NCI-H1930 (cell line): ENCODE results near the gene KCNK7.
A peak's percentile ranks its signal among the peaks of the same experiment; 100 is the strongest.
"Not testable (repeated sequence)": the region's sequence is repeated elsewhere in the genome, so short reads cannot be mapped to it uniquely, and the experiment has no call there.

Source experiments
- DNase-seq, 2 experiments: peaks; one replicate each; lab custom pipeline; 2025; lab: John Stamatoyannopoulos, UW

KCNK7 gene

DNA sequence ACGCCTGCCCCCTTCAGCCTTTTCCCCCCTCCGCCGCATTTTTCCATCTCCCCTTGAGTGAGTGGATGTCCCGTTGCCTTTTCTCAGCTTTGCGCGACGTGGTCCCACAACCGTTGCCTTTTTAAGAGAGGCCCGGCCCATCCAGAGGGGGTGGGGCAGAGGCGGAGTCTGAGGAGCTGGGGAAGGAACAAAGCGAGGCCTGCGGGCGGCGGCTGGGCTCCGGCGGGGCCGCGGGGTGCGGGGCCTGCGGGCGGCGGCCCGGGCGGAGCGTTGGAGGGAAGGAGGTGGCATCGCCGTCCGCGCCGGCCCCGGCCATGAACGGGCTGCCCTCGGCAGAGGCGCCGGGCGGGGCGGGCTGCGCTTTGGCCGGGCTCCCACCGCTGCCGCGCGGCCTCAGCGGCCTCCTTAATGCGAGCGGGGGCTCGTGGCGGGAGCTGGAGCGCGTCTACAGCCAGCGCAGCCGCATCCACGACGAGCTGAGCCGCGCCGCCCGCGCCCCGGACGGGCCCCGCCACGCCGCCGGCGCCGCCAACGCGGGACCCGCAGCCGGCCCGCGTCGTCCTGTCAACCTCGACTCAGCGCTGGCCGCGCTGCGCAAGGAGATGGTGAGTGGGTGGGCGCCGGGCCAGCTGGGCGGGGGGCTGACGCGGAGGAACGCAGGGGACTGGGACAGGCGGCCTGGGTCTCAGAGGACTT, 23.1 kb downstream of the KCNK7 start, which contains the start of gene FAM89B:
FAM89B (plus strand) TSS at position 183 of the 696 bp plus-strand sequence; CDS start at position 315, 132 bp downstream.
- peak; percentile 73 to 75 for DNase-seq

DNA sequence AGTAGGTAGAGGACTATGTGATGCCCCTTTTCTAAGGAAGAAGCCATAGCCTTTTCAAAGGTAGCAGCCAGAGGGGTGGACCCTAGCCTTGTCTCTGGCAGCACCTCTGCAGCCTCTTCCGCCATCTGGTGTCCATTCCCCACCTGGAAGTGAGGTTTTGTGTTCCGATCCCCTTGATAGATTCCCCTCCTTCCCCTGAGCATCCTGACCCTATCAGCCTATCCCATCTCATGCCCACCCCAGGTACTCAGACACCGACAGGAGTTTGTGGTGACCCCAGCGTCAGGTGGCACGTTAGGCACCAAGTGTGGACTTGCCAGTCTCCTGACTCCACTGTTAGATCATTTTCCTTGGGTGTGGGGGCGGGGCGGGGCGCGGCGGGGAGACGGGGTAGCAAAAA, 23.7 kb downstream of the KCNK7 start:
- DNase-seq: peak; percentile 52 to 54

DNA sequence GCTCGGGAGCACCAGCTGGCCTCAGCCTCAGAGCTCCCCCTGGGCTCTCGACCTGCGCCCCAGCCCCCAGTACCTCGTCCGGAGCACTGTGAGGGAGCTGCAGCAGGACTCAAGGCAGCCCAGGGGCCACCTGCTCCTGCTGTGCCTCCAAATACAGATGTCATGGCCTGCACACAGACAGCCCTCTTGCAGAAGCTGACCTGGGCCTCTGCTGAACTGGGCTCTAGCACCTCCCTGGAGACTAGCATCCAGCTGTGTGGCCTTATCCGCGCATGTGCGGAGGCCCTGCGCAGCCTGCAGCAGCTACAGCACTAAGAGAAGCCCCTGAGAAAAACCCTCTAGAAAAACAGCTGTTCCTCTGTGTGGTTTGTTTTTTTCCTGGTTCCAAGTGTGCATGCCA, 24.2 kb downstream of the KCNK7 start:
- no peak for DNase-seq

DNA sequence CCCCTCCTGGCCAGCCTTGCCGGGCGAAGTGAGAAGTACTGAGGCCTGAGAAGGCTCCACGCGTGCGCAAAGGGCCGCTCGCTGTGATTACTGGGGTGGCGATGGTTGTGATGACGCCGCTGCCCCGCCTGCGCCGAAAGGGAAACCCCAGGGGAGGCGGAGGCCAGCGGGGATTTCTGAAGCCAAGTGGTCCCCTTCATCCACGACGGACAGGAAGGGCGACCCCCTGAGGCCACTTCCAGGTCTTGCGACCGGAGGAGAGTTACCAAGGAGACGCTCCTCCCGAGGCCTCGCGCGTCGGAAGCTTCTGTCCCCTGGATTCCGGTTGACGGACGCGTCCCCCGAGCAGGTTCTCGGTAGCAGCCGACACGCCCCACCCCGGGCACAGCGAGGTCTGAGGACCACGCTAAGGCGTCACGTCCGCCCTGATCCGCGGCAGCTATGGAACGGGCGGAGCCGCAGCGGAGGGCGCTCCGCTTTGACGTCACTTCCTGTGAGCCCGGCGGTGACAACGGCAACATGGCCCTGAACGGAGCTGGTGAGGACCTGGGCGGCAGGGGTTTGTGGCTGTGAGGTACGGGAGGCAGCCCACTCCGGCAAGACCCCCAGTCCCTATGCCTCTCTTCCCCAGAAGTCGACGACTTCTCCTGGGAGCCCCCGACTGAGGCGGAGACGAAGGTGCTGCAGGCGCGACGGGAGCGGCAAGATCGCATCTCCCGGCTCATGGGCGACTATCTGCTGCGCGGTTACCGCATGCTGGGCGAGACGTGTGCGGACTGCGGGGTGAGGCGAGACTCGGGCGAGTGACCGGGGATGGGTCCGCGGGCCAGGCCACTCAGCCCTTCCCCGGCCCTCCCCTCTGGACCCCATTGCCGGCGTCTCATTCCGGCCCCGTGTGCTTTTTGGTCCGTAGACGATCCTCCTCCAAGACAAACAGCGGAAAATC, 25.4 kb downstream of the KCNK7 start, which contains the start of gene ZNRD2:
ZNRD2 (plus strand) TSS at position 505 of the 946 bp plus-strand sequence; CDS start at position 520, 15 bp downstream.
- peak; percentile 97 to 99 for DNase-seq

DNA sequence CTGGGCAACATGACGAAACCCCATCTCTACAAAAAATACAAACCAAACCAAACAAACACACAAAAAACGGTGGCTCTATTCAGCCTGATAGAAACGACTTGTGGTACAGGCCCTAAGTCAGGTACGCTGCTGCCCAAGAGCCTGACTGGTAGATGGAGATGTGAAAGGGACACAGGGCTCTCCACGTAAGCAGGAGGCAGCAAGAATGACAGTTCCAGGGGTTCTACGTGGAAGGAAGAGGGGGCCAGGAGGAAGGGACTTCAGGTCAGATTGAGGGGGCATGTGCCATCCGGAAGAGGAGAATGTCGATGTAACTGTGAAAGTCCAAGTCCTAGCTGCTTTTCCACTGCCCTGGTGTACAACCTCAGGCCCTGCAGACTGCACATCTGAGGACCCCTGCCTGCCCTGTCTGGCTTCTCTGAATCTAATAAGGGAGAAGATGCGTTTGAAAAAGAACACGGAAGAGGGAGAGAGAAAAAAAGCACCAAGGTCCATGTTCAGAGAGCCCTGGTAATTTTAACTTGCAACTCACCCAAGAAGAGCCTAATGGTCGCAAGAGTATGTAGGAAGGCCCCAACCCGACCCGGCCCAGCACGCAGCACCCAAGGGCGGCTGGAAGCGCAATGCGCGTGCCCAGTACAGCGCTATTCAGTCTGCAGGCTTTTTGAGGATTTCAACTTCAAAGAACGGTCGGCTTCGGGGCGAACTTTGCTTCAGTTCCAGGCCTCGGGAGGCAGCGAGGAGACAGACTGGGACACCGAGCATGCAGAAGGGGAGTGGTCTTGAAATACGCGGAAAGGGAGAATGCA, 26.2 kb downstream of the KCNK7 start:
- DNase-seq: no peak

DNA sequence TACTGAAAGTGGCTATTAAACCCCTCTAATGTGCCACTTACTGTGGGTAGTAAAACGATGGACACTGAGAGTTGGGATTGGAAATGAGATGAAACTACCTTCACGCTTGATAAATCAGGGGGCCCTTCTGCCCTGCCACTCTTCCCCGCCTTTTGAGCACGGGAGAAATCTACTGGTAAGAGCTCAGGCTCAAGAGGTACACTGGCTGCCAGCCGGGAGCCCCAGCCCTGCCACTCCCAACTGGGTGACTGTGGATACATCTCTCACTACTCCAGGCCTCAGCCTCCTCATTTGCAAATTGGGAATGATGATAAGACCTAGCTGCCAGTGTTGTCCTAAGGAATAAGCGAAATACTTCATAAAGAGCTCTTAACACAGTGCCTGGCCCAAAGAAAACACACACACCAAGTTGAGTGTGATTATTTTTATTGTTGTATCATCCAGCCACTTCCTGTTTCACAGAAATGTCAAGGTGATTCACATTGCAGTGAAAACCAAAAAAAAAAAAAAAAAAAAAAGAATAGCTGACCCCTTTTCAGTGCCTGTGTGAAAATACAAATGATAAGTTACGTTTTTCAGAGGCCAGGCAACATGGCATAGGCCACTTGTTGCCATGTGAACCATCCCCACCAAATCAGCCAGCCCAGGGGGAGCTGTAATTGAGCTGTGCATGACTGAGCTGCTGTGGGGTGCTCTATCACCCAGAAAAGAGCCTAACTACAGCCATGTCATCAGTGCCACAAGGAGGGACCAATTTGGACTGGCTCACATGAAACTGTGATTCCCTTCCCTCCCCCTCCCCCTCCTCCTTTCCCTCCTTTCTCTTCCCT, 29.8 kb downstream of the KCNK7 start:
- DNase-seq: no peak

DNA sequence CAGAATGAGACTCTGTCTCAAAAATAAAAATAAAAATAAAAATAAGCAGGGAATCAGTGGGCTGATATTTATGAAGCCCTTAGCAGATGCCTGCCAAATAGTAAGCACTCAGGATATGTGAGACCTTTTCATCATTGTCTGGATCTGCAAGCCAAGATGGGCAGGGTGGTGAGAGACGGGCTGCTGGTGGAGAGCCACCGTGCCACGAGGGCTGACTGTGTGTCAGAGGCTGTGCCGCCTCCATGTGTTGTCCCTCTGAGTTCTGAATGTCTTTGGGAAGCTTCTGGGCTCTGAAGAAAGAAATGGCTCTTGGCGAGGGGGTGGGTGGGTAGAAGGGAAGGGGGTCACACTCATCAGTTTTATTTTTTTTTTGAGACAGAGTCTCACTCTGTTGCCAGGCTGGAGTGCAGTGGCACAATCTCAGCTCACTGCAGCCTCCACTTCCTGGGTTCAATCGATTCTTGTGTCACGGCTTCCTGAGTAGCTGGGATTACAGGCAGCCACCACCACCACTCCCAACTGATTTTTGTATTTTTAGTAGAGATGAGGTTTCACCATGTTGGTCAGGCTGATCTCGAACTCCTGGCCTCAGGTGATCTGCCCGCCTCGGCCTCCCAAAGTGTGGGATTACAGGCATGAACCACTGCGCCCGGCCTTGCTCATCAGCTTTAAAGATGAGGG, 30.6 kb downstream of the KCNK7 start:
- DNase-seq: not testable (repeated sequence)

DNA sequence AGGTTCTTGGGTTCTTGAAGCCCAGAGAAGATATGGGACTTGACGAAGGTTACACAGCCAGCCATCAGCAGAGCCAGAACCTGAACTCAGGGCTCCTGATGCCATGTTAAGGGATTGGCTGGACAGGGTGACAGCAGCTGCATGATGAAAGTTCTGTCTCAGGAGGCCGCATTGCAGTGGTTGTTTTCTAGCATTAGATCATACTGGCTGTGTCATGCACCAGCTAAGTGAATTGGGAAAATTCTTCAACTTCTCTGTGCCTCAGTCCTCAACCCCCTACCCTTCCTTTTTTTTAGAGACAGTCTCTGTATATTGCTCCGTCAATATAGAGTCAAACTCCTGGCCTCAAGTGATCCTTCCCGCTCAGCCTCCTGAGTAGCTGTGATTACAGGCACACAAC, 32.0 kb downstream of the KCNK7 start:
- DNase-seq: no peak

DNA sequence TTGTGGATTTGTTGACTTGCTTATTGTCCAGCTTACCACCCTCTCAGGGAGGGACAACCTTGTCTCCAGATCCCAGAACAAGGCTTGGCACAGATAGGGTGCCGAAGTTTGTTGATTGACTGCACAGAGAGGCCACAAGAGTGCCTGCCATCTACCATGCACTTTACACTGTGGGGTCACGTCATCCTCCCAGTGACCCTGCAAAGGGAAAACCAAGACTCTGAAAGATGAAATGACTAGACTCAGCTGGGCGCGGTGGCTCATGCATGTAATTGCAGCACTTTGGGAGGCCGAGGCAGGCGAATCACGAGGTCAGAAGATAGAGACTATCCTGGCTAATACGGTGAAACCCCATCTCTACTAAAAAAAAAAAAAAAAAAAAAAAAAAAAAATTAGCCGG, 32.8 kb downstream of the KCNK7 start:
- DNase-seq: no peak

DNA sequence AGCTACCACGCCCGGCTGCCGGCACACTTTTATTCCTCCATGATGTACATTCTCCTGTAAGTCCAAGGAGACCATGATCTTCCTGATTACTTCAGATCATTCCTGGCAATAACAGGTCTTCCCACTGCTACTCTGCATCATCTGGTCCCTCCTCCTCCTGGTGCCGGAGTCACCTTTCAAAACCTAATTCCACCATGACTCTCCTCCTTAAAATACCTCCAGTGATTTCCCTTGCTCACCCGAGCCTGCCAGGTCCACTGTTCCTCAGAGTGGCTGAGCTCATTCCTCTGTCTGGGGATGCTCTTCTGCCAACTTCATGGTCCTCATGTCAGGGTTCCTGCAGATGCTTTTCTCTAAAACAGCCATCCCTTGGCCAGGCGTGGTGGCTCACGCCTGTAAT, 33.6 kb downstream of the KCNK7 start:
- no peak for DNase-seq

DNA sequence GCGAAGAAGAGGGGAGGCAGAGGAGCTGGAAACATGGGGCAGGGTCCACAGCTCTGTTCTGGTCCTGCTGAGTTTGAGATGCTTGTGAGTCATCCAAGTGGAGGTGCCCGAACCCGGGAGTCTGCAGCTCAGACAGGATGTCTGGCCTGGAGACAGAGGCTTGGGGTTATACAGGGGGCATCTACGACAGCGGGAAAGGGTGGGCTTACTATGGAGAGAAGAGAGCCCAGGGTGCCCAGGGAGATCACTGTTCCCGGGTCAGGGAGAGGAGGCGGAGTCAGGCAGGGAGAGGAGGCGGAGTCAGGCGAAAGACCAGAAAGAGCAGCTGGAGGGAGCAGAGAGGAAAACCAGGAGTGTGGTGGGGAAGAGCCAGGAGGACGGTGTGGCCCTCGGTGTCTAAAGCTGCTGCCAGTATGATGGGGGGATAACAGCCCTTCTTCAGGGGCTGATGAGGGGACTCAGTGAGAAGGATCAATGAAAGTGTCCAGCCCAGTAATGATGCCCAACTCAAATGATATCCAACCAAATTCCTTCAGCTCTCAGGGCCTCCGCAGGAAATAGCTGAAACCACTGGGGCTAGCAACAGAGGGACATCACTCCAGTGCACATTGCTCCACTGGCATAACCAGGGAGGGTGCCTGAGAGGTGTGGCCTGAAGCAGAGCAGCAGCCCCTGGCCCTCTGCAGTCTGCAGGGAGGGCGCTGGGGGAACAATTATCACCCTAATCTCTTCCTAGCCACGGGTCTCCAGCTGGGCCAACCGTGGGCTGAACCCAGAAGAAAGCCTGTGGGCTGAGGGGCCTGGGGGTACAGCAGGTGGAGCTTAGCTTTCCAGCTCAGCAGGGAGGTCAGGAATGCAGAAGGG, 34.8 kb downstream of the KCNK7 start:
- DNase-seq: no peak

DNA sequence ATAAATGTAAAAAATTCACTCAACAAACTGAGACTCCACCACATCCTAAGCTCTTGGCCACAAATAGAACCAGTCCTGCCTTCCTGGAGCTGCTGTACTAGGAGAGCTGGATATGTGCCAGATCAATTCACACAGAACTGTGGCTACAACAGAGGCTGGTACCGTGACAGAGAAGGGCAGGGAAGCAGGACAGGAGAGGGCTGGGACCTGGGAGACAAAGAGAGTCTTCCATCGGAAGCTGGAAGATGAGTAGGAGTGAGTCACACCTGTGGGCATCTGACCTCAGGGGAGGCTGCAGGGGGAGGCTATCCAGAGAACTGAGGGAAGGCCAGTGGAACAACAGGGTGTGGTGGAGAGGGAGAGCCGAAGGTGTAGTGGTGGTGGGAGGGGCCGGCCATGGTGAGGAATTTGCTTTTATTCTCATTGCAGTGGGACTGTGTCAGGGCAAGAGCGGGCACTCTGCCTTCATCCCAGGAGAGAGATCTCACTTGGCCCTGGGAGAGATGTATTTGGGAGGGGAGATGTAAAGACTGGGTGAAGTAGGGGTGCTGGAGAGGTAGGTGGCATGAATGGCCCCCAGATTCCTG, 35.6 kb downstream of the KCNK7 start:
- no peak for DNase-seq

DNA sequence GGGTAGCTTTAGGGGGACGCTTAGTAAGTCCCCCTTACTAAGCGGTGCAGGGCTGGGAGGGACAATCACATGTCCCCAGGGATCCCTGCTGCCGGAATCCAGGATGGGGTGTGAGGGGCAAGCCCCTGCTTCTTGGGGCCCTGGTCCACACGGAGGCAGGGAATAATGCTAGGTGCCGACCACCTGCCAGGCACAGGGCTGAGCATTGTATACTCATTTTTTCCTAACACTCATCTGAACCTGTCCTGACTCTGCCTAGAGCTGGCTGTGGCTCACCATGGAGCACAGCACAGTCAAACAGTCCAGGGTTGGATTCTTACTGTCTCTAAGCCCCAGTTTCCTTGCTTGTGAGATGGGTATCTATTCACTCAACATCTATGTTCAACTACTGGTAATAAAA, 36.1 kb downstream of the KCNK7 start:
- no peak for DNase-seq

DNA sequence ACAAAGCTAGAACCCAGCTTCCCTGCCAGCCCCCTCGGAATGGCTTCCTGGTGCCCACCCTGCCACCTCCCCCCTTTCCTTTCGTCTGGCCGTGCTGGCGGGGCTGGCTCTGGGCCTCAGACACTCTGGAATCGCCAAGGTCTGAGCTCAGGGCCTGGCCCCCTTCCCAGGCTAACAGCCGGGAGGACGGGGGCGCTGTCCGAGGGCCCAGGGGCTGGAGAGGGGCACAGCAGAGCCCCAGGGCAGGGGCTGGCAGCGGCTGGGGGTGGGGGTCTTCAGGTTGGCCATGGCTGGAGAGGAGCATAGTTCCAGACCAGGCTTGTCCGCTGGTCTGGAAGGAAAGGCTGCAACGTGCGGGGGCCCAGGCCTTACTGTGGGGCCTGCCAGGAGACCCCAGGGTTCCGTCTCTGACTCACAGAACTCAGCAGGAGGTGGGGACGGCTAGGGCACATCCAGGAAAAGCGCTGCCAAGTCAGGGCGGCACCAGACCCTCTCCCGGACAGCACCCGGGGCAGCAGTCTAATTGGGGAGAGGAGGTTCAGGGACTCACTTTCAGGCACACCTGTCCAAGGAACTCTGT, 36.6 kb downstream of the KCNK7 start:
- DNase-seq: no peak

DNA sequence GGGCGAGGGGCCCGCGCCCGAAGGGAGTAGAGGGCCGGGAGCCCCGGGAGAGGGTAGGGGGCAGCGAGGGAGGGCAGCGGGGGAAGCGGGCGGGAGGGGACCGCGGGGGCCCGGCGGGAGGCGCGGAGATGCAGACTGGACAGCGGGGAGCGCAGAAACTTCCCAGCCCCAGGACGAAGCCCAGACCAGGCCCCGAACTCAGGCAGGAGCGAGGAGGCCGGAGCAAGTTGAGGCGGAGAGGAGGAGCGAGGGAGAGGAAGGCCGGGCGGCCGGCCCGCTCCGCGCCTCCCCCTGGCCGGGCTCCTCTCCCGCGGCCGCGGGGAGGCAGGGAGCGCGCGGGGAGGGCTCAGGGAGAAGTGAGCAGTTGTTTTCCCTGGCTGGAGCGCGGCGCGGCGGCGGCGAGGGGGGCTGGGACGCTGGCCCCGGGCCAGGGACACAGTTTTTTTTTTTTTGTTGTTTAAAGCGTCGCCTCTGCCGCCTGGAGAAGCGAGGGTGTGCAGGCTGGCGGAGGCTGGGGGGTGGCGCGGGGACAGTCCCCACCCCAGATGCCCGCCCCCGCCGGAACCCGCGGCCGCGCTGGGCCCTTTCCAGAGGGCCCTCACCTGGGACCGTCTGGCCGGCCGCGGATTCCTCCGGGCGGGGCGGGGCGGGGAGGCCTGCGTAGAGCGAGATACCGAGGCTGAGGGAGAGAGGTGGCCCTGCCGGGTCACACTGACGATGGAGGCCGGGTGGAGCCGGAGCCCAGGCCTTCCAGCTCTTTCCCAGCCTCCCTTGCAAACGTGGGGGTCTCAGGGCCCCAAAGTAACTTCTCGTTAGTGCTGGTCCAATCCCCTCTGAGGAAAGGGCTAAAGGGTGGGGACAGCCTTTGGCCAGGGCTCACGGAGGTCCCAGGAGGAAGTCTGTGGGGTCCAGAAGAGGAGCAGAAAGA, 37.3 kb downstream of the KCNK7 start, which contains the start of gene LTBP3:
LTBP3 (minus strand) TSS at position 358 of the 928 bp plus-strand sequence. CDS start 400 bp downstream, outside the sequence.
- DNase-seq: no peak

DNA sequence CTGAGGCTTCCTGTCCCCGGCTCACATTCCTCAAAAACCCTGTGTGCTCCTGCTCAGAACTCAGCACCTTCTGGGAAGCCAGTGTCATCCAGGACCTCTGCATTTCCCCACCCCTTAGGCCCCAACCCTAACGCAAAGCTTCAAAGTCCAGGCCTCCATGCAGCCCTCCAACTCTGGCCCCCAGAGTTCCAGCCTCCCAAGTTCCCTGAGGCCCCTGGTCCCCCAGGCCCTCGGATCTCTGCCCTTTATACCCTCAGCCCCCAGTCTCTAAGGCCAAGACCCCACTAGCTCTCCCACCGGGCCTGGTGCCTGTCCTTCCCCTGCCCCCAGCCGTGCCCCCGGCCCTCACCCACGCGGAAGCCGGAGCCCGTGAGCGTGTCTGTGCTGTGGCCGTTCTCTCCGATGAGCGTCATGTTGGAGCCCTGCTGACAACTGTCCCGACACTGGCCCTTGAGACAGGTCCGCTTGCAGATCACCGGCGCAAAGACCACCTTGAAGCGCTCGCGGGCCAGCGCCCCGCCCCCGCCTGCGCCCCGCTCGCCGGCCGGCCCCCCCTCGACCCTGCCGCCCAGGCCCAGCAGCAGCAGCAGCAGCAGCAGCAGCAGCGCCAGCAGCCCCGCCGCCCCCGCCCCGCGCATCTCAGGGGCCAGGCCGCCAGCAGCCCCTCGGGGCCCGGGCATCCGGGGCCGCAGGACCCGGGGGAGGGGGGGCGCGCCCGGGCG, 38.2 kb downstream of the KCNK7 start:
- no peak for DNase-seq
